ENCODE results near the gene NUP160.
A peak's percentile ranks its signal among the peaks of the same experiment; 100 is the strongest.

Gene NUP160

GRCh38 chr11:47891886-47892285, 43.7 kb upstream of the NUP160 start:
- no peak for TF ChIP-seq CSRNP3 (CRISPR knock-in tag; IDR thresholded peaks at IDR 0.05)
- no peak for TF ChIP-seq ARNTL (CRISPR knock-in tag; IDR thresholded peaks at IDR 0.05; ENCODE audit: borderline replicate concordance, low read depth)
- no peak for TF ChIP-seq OSR1 (CRISPR knock-in tag; IDR thresholded peaks at IDR 0.05)
- no peak for TF ChIP-seq ESRRG (CRISPR knock-in tag; IDR thresholded peaks at IDR 0.05)
- no peak for TF ChIP-seq BACH2 (CRISPR knock-in tag; IDR thresholded peaks at IDR 0.05; ENCODE audit: borderline replicate concordance)

GRCh38 chr11:47889714-47890441, 41.7 kb upstream of the NUP160 start:
- no peak for TF ChIP-seq RARB (CRISPR knock-in tag; IDR thresholded peaks at IDR 0.05)
- no peak for TF ChIP-seq TSHZ2 (CRISPR knock-in tag; IDR thresholded peaks at IDR 0.05)
- TF ChIP-seq PATZ1 (CRISPR knock-in tag; IDR thresholded peaks at IDR 0.05; ENCODE audit: borderline replicate concordance): no peak
- TF ChIP-seq GLIS3 (CRISPR knock-in tag; IDR thresholded peaks at IDR 0.05): no peak
- no peak for TF ChIP-seq ZNF8 (CRISPR knock-in tag; IDR thresholded peaks at IDR 0.05)
- no peak for TF ChIP-seq ESRRG (CRISPR knock-in tag; IDR thresholded peaks at IDR 0.05)
- no peak for TF ChIP-seq CREB5 (CRISPR knock-in tag; IDR thresholded peaks at IDR 0.05; ENCODE audit: low read depth)
- TF ChIP-seq CSRNP3 (CRISPR knock-in tag; IDR thresholded peaks at IDR 0.05): no peak
- no peak for TF ChIP-seq ZFP3 (CRISPR knock-in tag; IDR thresholded peaks at IDR 0.05)
- no peak for TF ChIP-seq TCF4 (CRISPR knock-in tag; IDR thresholded peaks at IDR 0.05; ENCODE audit: borderline replicate concordance)
- no peak for TF ChIP-seq ZC3H10 (CRISPR knock-in tag; IDR thresholded peaks at IDR 0.05)
- TF ChIP-seq PPARA (CRISPR knock-in tag; IDR thresholded peaks at IDR 0.05; ENCODE audit: borderline replicate concordance): no peak
- TF ChIP-seq POU6F1 (CRISPR knock-in tag; IDR thresholded peaks at IDR 0.05; ENCODE audit: borderline replicate concordance, low read depth): no peak
- TF ChIP-seq ZNF70 (CRISPR knock-in tag; IDR thresholded peaks at IDR 0.05): no peak
- no peak for TF ChIP-seq CSDC2 (CRISPR knock-in tag; IDR thresholded peaks at IDR 0.05)
- no peak for TF ChIP-seq TOX (CRISPR knock-in tag; IDR thresholded peaks at IDR 0.05; ENCODE audit: borderline replicate concordance)
- no peak for TF ChIP-seq ISL1 (CRISPR knock-in tag; IDR thresholded peaks at IDR 0.05)
- peak; percentile 44 for ATAC-seq

More at GRCh38 chr11:47891886-47892285, 43.7 kb upstream of the NUP160 start:
- no peak for ATAC-seq
